GM18508 (cell line): ENCODE measurements around the gene CORO2A.

Experiments used
- ATAC-seq: cut with Tn5 transposase; IDR thresholded peaks from one replicate; pipeline ENCODE4 v1.9.1; 2021; ENCODE audit warnings: moderate number of reproducible peaks; ENCODE audit not compliant: insufficient read depth, unreplicated experiment

Gene CORO2A, protein sequence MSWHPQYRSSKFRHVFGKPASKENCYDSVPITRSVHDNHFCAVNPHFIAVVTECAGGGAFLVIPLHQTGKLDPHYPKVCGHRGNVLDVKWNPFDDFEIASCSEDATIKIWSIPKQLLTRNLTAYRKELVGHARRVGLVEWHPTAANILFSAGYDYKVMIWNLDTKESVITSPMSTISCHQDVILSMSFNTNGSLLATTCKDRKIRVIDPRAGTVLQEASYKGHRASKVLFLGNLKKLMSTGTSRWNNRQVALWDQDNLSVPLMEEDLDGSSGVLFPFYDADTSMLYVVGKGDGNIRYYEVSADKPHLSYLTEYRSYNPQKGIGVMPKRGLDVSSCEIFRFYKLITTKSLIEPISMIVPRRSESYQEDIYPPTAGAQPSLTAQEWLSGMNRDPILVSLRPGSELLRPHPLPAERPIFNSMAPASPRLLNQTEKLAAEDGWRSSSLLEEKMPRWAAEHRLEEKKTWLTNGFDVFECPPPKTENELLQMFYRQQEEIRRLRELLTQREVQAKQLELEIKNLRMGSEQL

DNA sequence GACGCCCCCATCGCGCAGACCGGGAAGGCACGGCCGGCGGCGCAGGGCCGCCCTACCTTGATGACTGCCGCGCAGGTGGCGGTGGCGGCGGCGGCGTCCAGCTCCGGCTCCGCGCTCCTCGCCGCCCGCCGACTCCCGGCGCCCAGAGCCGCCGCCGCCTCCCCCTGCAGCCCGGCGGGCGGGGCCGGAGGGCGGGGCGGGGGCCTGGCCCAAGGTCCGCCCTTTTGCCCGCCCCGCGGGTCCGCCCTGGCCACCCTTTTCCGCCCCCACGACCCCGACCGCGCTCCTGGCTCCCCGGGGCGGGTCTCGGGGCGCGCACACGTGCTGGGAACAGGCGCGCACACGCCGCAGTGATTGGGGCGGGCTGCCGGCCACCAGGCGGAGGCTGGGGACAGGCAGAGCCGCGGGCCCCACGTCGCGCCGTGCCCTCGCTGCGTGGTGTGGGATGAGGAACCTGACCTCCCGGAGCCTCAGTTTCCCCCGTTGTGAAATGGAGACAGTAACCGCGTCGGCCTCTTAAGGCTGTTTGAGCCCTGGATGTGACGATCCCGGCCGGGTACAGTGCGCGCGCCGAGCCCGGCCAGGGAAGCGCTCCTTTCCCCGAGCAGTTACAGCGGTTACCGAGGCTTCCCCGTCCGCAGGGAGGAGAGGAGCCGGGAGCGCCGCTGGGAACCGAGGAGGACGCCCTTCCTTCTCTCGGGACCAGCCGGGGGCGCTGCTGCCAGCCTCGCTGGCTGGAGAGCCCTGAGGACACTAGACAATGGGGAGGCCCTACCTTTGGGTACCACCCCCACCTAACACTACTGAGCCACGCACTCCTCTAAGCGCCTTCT, at the start of gene CORO2A:
CORO2A (minus strand) TSS at position 135 of the 833 bp plus-strand sequence. CDS start 34,977 bp downstream, outside the sequence.
- ATAC-seq = no peak

DNA sequence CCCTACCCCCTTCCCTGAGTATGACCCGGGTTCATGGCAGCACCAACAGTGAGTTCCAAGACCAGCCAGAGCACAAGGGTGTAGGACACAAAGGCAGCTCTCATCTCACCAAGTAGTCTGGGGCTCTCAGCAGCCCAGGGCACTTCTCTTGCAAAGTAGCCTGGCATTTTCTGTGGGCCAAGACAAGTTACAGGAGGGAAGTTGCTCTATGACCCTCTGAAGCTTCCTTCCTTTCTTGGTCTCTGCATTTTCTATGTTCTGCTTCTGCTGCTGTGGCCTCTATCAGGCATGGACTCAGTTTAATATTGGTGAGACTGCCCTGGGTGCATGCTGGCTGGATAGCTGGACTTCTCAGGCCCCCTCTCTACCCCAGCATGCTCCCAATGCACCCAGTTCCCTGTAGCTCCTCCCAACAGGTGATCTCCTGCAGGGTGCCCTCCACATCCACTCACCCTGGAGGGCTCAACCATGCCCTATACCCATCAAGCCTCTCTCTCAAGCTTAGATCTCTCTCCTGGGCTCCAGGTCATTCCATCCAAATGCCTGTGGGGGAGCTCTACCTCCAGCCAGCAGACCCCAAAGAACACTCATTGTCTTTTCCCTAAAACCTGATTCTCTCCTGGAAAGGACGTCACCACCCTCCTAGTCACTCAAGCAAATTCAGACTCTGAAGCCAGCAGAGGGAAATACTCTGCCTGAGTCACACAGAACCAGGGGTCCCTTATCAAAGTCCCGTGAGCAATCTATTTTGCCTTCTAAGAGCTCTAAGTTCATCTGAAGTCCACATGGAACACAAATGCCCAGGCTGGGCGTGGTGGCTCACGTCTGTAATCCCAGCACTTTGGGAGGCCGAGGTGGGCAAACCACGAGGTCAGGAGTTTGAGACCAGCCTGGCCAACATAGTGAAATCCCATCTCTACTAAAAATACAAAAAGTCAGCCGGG, 49.2 kb upstream of the CORO2A start:
- no peak for ATAC-seq

DNA sequence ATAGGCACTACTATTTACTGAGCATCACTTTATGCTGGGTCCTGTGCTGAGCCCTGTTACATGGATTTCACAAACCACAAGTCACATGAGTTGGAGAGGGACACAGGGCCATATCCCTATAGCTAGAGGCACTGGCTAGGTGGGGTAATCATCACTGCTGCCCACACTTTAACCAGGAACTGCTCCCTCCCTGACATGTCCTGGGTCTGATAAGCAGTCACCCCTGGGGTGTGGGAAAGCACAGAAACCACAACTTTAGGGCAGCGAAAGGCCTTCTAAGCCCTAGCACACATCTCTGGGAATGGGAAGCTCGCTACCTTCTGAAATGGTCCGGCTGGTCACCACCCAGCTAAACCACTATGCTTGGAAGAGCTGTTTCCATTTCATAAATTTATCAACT, 48.0 kb upstream of the CORO2A start:
- ATAC-seq = no peak

DNA sequence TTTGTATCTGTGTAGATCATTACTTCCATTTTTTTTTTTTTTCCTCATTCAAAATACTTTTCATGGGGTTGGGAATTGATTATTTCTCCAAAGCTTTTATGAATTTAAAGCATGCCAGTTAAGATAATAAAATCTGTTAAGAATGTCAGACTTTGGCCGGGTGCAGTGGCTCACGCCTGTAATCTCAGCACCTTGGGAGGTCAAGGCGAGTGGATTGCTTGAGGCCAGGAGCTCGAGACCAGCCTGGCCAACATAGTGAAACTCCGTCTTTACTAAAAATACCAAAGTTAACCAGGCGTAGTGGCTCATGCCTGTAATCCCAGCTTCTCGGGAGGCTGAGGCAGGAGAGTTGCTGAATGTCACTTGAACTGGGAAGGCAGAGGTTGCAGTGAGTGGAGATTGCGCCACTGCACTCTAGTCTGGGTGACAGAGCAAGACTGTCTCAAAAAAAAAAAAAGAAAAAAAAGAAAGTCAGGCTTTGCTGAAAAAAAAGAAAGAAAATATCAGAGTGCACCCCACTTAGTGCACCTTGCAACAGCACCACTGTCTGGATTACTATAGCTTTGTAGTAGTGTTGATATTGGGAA, 44.6 kb upstream of the CORO2A start:
- no peak for ATAC-seq

DNA sequence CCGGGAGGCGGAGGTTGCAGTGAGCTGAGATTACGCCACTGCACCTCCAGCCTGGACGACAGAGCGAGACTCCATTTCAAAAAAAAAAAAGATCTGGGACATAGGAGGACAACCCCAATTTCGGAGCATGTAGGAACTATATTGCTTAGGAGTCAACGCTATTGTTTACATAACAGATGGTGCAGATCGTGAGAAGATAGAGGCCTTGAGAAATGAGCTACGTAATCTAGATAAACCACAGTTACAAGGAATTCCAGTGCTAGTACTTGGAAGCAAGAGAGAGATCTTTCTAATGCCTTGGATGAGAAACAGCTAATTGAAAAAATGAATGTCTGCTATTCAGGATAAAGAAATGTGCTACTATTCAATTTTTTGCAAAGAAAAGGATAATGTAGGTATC, 42.7 kb upstream of the CORO2A start:
- ATAC-seq = no peak

DNA sequence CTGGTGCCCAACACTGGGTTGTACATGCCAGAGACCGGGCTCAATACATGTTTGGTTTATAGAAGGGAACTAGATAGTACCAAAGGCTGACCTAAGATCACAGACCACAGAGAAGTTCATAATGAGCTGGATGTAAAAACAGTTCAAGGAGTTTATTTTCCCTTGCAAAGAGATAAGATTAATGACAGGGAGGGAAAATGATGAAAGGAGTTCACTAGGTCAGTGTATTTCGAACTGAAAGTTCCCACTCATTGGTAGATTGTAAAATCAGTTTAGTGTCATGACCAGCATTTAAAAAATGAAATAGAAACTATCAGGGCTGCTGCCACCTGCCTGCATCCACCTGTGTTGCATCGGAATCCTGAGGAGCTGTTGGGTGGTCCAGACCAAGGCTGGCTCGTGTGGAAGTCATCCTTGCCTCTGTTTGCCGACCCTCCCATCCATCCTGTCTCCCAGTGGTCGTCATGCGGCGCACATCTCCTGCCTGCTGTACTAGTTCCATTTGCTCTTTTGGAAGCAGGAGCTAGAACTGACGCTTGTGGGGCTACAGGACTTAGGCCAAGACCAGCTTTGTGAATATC, 41.9 kb upstream of the CORO2A start:
- no peak for ATAC-seq

DNA sequence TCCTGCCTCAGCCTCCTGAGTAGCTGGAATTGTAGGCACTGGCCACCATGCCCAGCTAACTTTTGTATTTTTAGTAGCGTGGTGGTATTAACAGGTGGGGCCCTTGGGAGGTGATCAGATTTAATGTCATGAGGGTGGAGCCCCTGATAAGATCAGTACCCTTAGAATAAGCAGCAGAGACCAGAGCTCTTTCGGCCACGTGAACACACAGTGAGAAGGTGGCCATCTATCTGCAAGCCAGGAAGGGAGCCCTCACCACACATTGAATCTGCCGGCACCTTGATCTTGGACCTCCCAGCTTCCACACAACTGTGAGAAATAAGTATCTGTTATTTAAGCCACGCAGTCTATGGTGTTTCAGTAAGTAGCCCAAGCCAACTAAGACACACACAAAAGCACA, 40.5 kb upstream of the CORO2A start:
- ATAC-seq = no peak

DNA sequence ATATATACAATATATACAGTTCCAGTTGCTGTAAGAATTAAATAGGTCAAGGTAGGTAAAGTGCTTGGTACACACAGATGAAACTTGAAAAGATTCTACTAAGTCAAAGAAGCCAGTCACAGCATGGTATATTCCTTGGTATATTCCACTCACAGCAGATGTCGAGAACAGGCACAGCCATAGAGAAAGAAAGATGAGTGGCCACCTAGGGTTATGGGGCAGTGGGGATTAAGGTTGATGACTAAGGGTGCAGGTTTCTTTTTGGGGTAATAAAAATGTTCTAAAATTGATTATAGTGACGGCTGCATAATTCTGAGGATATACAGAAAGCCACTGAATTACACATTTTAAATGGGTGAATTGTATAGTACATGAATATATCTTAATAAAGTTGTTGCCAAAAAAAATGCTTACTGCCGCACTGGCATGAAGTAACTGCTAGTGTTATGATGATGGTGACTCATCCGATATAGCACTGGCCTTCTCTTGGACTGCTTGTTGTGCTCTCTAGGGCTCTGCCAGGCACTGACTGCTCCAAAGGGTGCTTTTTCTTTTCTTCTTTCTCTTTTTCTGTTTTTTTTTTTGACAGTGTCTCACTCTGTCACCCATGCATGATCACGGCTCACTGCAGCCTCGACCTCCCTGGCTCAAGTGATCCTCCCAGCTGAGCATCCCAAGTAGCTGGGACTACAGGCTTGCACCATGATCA, 39.5 kb upstream of the CORO2A start:
- ATAC-seq = no peak

DNA sequence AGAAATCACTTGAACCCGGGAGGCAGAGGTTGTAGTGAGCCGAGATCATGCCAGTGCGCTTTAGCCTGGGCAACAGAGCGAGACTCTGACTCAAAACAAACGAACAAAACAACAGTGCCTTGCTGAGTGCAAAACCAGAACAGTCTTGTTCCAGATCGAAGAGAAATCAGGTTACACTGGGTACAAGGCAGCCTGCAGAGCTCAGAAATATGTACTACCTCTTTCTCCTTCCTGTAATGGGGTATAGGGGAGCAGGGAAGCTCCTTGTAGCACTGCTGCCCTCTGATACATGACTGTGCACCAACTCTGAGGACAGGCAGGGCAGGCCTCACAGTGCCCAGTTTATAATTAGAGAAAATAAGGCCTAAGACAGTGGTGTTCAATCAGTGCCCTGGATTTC, 38.4 kb upstream of the CORO2A start:
- ATAC-seq = no peak

DNA sequence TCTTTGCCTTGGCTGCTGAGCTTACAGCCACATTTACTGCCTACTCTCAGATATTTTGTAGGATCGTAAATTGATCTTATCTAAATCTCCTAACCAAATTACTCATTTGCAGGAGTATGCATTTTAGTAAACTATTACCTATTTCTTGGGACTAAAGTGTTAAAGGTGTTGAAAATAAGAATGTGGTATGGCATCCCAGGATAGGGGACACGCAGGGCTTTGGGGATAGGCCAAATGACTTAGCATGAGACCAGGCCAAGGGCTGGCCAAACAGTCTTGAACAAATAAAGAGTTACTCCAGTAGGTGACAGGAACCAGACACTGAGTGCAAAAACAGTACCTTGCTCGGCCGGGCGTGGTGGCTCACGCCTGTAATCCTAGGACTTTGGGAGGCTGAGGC, 37.9 kb upstream of the CORO2A start:
- no peak for ATAC-seq

DNA sequence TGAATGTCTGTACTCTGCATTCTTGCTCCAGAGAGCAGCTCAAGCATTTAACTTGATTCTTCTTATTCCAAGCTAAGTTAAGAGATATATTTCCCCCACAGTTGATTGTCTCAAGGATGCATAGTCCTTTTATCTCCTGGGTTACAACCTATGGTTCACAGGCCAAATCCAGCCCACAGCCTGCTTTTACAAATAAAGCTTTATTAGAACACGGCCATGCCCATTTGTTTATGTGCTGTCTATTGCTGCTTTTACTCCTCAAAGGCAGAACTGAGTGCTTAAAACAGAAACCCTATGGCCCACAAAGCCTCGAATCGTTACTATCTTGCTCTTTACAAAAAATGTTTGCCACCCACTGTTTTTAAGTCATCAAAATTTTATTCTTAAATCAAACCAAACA, 37.2 kb upstream of the CORO2A start:
- ATAC-seq = no peak

DNA sequence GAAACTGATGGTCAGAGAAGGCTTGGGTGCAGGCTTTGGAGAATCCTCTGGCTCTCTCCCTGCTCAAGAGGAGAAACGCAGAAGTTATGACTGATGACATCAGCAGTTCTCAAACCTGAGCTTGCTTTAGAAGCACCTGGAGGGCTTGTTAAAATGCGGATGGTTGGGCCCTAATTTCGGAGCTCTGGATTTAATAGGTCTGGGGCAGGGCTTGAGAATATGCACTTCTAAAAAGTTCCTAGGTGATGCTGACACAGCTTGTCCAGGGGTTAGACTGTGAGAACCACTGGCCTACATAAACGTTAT, 36.6 kb upstream of the CORO2A start:
- ATAC-seq = no peak

DNA sequence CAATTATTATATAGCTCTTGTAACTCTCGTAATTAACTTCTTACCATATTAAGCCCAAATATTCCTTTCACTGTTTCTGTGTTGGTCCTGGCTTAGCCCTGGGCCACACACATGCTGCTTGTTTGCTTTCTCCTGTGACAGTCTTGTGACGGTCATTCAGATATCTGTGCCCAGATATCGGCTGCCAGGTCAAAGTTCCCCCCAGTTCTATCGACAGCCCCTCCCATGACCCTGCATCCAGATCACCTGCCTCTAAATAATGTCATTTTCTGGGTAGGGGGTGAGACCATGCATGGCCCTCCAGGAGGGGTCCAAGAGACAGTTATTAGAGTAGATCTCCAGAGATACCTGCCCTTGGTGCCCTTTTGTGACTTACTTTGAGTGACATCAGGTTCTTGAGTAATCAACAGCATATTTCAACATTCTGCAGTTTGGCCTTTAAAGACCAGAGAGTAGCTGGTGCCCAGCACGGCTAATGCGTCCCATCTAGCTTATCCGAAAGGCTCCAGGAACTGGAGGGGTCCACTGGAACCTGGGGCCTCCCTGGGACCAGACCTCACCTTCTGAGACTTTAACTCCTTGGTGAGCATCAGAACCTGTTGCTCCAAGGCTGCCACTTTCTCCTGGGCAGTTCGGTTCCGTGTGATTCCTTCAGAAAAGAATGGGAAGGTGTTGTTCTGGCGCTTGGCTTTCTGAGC, 36.1 kb upstream of the CORO2A start:
- no peak for ATAC-seq

DNA sequence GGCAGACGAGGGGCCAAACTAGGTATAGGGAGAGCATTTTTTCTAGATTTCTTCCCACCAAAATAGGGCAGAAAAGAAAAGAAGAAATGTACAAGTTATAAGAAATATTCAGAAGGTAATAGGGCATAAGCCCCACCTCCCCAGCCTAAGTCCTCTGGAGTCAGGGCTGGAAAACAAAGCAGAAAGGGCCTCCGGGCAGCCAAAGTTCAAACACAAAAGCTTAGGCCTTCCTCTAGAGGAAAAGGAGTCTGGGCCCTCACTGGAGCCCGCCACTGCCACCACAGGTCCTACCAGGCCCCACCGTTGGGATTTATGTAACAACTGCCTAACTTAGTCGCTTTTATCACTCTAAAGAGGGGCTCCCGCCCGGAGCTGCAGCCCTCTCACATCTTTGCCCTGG, 35.4 kb upstream of the CORO2A start:
- no peak for ATAC-seq

DNA sequence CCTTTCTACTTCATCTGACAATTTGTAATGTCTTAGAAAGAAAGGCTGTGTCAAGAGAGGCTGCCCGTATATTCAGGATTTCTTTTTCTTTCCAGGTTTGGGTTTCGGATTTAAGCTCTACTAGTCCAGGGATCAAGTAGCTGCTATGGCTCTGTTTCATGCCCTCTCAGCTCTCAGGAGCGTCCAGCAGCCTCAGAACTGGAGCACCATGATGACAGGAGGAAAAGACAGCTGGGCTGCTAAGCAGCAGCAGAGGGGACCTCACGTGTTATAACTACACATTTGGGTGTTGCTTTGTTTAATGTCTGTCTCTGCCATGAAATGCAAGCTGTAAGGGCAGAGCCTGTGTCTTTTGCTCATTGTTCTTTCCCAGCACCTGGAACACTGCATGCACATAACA, 34.5 kb upstream of the CORO2A start:
- no peak for ATAC-seq

DNA sequence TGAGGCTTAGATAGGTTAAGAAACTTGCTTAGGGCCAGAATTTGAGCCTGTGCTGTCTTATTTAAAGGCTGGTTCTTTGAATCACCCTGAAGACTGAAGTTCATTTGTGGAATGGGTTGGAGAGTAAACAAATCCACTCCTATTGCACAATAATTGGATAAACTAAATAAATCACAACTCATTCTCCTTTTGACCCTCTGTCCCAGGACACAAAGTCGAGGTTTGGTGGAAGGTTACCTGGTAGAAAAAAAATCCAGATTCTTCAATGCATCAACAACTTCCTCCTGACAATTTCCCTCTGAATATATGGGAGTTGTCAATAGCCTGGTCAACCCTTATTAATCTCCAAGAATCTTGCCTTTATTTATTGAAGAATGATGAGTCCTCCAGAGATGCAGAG, 34.1 kb upstream of the CORO2A start:
- no peak for ATAC-seq

DNA sequence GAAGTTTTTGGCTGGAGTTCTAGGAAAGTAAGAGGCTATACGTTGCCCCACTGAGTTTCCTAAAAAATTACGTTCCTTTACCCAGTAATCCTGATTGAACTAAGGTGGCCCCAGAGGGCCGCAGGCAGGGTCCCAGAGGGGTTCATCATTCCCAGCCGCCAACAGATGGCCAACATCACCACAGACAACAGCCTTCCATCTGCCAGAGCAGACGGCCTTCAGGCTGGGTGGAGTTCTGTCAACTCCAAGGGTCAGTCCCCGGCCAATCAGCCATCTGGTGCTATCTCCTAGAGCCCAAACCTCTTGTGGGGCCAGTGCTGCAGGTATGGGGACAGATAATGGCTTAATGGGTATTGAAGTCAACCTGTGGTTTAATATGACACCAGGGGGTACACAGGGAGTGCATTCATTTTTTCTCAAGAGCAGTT, 32.6 kb upstream of the CORO2A start:
- ATAC-seq = no peak

DNA sequence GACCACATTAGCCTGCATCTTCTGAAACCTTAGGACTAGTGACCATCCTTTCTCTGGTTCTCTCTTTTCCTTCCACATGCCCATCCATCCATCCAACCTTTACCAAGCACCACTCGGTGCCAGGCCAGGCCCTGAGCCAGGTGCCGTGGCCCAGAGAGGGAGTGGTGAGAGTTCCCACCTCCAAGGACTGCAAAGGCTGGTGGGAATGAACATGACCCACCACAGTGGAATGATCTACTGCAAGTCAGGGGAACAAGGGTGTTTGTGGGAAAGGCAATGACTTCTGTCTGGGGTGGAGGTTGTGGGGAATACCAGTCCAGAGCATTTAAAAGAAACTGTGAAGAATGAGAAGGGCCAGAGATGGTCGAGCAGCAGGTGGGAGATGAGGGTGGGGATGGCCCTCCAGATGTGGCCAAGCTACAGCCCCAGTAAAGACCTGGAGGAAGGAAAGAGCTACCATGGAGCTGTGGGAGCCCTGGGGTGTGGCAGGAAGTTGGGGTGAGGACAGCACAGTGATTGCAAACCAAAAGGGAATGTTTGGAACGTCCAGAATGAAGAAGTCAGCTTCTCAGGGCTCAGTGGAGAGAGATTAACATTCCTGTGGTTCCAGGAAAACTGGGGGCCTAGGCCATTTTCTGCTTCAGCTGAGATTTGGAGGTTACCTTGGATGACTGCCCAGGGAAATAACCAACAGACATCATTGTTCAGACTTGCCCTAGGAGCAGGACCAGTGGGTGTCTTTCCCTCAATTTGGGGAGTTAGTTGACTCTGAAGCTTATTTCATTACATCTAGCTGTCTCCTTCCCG, 30.7 kb upstream of the CORO2A start:
- ATAC-seq = no peak
